OCI-LY7 (cell line): ENCODE data around the gene ITSN1.

Experiments used
- CTCF ChIP-seq: fragments of 200-600 bp; sonication (generic); conservative IDR thresholded peaks from 2 replicates; pipeline ENCODE4 v1.5.1; 2014; ENCODE audit warnings: mild to moderate bottlenecking, antibody characterized with exemption, low read length, moderate library complexity, mixed read lengths
- EZH2phosphoT487 ChIP-seq: fragments of 200-600 bp; sonication (generic); IDR thresholded peaks from 2 replicates; pipeline ENCODE4 v1.6.1; 2018; ENCODE audit warnings: low read depth, borderline replicate concordance, mild to moderate bottlenecking, mixed run types, antibody characterized with exemption, low read length, moderate library complexity, mixed read lengths

GRCh38 chr21:33839806-33840205 is 197.5 kb downstream of the ITSN1 start:
- TF ChIP-seq CTCF (no peak), EZH2phosphoT487 (no peak)
